CD4-positive, alpha-beta T cell treated with Interleukin-1 beta for 1 hour (primary cell): ENCODE results near the gene NGEF.
A peak's percentile ranks its signal among the peaks of the same experiment; 100 is the strongest.
"Not testable (repeated sequence)": the region's sequence is repeated elsewhere in the genome, so short reads cannot be mapped to it uniquely, and the experiment has no call there.

ENCODE experiments used
- DNase-seq, 2 donors: peaks; one replicate each; pipeline ENCODE4 v3.0.0-alpha.2; 2020 to 2022

NGEF gene

DNA sequence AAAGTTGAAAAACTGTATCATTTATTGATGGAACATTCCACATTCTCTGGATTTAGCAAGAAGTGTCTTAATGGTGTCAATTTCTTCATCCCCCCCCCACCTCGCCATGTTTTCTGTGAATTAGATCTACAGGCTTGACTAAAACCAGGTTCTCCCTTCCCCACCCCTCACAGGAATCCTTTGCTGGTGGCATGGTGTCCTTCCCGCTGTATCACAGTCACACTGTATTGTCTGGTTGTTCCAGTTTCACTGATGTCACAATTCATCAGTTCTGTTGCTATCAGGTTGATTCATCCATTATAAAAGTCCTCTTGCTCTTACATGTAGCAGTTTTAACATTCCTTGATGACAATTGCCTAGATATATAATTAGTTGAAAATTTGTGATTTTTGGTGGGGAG is 149.1 kb downstream of the NGEF start:
- no peak for DNase-seq

DNA sequence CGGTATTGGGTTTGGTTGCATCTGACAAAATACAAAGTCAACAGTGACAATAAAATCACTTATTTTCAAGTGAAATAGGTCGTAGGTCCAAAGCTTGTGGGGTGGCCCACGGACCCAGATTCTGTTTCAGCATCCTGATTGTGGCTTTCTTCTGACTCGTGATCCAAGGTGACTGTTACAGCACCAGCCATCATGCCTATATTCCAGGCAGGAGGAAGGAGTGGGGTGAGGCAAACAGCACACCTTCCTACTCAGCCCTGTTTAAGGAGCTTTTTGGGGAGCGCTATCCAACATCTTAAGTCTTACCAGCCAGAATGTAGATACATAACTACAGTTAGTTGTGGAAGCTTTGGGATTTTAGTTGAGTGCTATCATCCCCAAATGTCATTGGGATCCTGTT is 151.7 kb downstream of the NGEF start:
- no peak for DNase-seq

DNA sequence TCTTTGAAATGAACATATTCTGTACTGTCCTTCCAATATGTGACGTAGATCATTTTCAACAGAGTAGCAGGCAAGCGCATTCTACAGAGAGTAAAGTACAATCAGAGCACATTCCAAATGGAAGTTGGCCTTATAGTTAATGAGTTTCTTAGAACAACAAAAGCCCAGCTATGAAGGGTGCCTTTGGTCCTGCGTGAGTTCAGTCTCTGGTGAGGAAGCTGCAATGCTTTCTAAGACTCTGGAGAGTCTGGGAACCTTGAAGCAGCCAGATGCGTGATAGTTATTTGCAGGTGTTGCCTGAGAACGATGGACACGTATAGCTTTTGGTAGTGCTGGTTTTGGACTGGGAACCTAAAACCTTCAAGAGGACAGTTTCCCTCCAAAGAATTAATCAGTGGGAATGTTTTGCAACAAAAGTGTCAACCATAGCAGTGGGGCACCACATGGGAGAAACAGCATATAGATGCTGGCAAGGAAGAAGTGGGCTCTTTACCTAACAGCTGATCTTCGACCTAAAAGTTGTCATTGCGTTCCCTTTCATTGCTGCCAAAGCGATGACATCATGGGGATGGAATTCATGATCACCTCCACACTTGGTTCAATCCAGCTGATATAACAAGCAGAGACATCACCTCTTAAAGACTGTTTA is 152.3 kb downstream of the NGEF start:
- DNase-seq: no peak

DNA sequence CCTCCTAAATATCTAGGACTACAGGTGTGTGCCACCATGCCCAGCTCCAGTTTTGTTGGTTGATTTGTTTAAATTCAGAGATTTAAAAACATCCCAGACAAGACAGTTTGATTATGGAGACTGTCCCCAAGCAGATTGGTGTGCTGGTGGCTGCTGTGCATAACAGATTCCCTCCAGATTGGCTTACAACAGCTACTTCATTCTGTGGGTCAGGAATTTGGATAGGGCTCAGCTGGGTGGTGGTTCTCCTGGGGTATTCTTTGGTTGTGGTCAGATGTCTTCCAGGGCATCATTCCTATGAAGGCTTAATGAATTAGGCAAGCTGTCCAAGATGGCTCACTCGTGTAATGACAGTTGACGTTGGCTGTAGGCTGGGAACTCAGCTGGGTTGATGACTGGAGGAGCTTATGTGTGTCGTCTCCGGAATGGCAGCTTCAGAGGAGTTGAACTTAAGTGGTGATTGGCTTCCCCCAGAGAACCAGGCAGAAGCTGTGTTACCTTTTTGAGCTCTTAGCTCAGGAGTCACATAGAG is 153.6 kb downstream of the NGEF start:
- no peak for DNase-seq

DNA sequence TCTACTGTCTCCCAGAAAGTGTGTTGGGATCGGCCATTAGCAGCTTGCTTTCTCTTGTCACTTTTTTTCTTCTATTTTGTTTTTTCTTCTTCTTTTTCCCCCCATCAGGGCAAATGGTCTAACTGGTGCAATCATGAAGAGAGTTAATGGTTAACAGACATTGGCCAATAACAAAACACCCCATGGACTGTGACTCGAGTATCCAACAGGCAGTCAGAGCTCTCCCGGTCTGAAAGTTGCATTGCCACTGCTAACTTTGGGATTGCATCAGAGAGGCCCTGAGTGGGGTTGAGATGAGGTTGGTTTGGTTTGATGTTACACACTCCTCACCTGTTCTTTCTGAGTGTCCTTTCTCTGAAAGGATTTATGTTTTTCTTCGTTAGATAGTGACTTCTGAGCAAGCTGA is 155.9 kb downstream of the NGEF start:
- no peak for DNase-seq

DNA sequence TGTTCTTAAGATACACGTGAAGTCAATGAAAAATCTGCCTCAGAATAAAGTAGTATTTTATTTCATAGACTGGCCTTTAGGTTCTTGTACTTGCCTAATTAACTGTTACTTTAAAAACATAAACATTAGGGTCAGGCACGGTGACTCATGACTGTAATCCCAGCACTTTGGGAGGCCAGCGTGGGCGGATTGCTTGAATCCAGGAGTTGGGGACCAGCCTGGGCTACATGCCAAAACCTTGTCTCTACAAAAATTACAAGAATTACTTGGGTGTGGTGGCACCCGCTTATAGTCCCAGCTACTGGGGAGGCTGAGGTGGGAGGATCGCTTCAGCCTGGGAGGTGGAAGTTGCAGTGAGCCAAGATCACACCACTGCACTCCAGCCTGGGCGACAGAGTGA is 159.0 kb downstream of the NGEF start:
- DNase-seq: no peak

DNA sequence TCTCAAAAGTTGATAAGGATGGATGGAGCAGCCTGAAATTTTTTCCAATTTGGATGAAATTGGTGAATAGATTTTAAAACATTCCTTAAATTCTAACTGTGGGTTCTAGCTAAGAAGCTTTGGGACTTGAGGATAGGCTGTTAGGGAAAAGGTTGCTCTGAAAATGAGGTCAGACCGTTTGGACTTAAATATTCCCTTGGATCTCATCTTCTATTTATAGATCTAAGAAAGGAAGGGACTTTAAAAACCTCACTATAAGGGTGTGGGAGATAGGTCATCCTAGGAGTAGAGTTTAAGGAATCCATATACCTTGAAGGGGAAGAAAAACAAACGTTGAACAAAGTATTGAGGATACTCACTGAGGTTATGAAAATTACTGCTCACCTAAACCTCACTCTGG is 160.4 kb downstream of the NGEF start:
- DNase-seq: no peak

DNA sequence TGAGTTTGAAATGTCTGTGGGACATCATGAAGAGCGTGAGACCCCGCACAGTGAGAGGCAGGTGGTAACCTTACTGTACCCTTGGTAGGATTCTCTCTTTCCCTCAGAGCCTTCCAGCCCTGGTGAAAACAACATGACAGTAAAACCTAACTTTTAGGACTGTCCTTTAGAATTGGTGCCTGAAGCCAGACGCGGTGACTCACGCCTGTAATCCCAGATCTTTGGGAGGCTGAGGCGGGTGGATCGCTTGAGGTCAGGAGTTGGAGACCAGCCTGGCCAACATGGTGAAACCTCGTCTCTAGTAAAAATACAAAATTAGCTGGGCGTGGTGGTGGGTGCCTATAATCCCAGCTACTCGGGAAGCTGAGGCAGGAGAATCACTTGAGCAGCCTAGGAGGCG is 161.0 kb downstream of the NGEF start:
- DNase-seq: not testable (repeated sequence)

DNA sequence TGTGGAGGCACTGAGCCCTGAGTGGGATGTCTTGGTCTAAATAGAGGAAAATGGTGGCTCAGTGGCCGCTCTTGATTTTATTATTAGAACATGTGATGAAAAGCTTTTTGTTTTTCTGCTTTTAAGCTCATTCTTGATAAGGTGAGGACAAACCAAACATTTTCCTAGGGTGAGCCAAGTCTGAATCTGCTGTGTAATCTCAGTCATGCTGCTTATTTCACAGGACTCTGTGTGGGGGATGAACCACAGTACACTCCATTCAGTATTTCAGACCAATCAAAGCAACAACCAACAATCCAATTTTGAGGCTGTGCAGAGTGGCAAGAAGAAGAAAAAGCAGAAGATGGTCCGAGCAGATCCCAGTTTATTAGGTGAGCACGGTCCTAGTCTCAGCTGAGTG is 163.0 kb downstream of the NGEF start:
- no peak for DNase-seq

DNA sequence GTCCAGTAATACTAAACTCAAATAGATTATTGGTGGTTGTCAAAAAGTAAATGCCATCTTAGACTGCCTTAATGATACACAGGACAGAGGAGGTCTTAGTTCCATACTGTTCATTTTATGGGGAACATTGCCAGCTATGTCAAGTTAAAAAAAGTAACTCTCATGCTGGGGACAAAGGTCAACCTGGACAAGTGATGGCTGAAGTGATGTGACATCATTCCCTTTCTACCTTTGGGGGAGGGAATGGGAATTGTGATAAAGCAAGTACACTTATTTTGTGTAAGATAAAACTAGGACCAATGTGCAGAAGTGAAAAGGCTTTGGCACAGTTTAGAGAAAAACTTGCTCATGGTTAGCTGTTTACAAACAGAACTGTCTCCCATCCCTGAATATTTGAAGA is 167.0 kb downstream of the NGEF start:
- no peak for DNase-seq

DNA sequence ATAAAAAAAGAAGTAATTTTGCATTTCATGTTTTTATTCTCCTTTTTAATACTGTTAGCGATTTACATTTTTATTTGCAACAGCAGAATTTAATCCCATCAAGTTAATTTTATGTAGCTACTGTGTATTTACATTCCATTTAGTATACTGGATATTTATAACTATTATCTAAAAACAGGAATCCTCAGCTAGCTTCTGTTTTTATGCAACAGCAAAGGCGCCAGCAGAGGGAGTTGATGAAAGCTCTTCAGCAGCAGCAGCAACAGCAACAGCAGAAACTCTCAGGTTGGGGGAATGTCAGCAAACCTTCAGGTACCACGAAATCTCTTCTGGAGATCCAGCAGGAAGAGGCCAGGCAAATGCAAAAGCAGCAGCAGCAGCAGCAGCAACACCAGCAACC is 169.2 kb downstream of the NGEF start:
- DNase-seq: no peak

DNA sequence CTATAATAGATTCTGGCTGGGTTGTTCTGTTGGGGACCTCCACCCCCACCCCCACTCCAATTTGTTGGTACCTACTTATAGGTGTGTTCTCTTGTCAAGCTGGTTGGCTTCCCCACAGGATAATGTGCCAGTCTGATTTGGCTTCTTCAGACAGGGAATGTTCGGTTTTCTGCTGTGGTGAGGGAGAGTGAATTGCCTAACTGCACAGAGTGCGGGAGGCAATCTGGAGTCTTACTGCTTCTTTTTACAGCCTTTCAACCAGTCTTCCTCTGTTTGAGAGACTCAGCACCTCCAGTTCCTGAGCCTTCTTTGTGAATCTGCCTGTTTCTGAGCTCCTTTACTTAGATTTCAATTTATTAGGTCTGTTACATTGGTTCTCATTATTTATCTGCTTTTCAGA is 170.4 kb downstream of the NGEF start:
- DNase-seq: no peak

DNA sequence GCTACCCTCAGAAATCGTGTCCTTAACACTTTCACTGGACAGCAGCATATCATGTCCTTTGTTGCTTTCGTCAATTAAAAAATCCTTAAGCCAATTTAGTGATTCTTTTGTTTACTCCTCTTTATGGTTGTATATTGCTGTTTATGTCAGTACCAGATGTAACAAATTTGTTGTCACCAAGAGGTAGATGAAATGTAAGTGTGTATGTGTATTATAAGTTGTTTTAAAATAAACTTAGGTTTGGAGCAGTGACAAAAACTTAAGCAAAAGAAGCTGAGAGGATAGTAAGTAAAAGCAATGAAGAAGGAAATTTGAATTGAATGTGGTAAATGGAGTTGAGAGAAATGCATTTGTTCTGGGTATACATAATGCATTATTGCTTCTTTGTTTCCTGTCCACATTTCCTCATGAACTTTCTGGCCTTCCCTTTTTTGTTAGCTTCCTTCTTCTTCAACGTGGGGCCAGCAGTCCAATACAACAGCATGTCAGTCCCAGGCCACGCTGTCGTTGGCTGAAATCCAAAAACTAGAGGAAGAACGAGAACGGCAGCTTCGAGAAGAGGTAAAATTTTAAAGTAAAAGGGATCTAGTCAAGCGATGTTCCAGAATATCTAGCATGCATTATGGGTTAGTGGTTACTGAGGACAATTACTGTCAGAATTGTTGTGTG is 173.5 kb downstream of the NGEF start:
- peak; percentile 10 to 45 for DNase-seq

DNA sequence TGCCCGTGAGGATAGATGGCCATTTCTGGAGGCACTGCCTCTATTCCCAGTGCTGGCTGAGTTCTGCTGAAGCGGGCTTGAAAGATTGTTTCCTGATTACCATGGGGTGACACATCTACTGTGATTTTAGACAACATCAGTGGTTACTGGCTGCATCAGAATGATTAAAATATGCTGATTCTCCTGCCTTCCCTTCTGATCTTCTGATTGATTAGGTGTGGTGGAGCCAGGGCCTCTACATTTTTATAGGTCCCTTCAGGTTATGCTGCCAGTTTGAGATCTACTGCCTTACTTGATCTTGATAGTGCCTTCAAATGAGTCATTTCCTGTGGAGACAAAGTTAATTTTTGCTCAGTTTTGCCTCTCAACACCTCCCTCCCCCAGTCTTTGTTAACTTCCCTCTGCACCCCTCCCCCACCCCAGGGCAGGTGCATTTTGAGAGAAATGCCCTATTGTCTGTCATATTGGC is 174.6 kb downstream of the NGEF start:
- peak; percentile 53 to 72 for DNase-seq

DNA sequence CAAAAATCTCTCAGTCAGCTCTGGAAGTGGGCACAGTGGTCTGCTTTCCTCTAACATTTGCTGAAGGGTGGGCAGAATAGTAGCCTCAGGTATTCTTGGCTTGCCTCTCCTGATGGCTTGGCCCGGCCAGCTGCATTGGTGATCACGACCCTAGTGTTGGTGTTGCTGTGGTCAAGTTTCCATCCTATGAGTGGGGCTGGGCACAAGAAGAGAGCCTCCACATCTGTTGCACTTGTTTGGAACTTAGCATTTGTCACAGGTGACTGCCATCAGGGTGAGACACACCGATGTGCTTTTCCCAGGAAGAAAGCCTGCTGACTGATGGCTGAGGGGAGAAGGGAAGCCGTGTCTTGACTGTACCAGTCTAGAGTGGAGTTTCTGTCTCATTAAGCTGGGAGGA is 176.1 kb downstream of the NGEF start:
- DNase-seq: no peak

DNA sequence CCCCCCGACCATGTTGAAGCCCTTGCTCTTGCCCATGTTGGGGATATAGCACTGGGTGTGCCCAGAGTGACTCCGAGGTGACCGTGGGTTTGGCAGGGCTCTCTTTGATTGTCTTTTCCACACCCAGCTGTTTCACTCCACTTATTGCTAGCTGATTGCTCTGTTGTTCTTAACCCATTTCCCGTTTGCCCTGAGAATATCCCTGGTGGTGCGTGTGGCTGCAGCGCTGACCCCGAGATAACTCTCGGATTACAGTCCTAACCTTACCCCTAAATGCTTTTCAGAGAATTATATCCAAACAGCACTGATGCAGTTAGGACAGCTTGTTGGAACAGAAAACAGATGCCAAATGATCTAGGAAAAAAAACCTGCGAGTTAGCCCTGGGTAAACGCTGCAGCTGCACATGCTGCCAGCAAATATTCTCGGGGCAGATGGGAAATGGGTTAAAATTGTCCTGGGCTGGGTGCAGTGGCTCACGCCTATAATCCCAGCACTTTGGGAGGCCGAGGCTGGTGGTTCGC is 177.3 kb downstream of the NGEF start:
- no peak for DNase-seq

DNA sequence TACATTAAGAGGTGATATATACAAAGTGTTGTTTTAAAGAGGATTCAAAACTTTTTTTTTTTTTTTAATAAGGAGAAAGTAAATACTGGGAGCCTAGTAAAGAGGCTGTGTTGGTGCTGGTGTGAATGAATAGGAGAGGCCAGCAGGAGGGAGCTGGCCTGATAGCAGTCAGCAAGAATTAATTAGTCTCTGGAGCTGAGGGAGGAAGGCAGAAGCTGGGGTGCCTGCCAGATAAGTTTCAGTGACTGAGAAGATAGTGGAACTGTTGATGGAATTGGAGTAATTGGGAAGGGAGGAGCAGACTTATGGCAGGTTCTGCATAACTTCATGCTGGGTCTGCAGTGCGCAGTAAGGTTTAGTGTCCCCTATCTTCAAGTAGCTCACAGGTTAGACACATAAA is 179.2 kb downstream of the NGEF start:
- DNase-seq: no peak

DNA sequence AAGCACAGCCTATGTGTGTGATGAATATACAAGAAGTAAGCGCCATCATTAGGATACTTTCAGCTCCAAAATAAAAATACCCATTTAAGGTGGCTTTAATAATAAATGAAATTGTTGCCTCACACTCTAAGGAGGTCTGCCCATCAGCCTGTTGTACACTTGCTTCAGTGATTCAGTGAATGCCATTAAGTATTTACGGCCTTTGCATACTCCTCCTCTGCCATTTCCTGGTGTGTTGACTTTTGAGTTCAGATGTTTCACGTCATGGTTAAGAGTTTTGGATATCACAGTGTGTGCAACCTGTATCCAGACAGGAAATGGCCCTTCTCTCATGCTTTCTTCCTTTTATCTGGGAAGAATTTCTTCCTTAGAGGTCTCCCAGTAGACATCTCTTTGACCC is 181.6 kb downstream of the NGEF start:
- no peak for DNase-seq

DNA sequence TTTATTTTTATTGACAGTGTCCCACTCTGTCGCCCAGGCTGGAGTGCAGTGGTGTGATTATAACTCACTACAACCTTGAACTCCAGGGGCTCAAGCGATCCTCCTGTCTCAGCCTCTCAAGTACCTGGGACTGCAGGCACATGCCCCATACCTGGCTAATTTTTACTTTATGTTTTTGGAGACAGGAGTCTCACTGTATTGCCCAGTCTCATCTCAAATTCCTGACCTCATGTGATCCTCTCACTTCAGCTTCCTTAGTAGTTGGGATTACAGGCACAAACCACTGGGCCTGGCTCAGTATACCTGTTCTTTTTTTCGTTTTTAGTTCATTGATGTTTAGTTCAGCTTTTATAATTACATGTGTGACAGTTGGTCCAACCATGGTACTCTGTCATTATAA is 183.1 kb downstream of the NGEF start:
- DNase-seq: no peak
